ENCODE data around the gene DUSP22. TPM values are rescaled to one million over a fixed set of nuclear protein-coding genes. Genes with fewer than 3 reads are reported as not detected.

The DUSP22 gene
- total and polyA plus RNA-seq, 2 of the 8 experiments (the other 6 are each of a cell fraction or from before 2014, with no cell fraction given) = 15.5 to 32.4 TPM

GRCh38 chr6:306641-307061, 14.4 kb downstream of the DUSP22 start:
- 94% methylated on average over 8 of the region's 8 CpGs; no CpG with 5 or more reads in 1 of the 2 experiments for WGBS, 2 experiments (ENCODE audit: extremely low coverage in 1 of 2, insufficient coverage in 1 of 2, insufficient read length in 1 of 2, insufficient replicate concordance in 2 of 2, low coverage in 1 of 2, low lambda C conversion rate in 2 of 2, missing lambda C conversion rate in 1 of 2)
- CTCF ChIA-PET (ENCODE audit: partially characterized antibody) = interaction anchor here (1.0 to 1.5 kb wide), 4 partner anchors 11 to 26 kb away, joined by 3 to 4 read pairs (median 4); no protein-coding TSS in a partner anchor
- POLR2A ChIA-PET (ENCODE audit: partially characterized antibody) = no interaction called here

More at GRCh38 chr6:306641-307061, 14.4 kb downstream of the DUSP22 start:
- no peaks in the 10 kb centered on the region for H4K20me1 ChIP-seq (replicated peaks in 1 of 2; ENCODE audit: control insufficient read depth in 1 of 2, insufficient read depth in 2 of 2, low read length in 2 of 2)
- H3K79me2 ChIP-seq (ENCODE audit: control insufficient read depth in 1 of 2, insufficient read depth in 2 of 2, low read length in 2 of 2) = no peaks in the 10 kb centered on the region
- no peak overlapping the region for H3K18ac ChIP-seq (ENCODE audit: extremely low read depth, low read length)
- H4K8ac ChIP-seq (ENCODE audit: extremely low read depth, insufficient read depth, low read length) = no peak overlapping the region
- H4K91ac ChIP-seq (replicated peaks; ENCODE audit: insufficient read length, low read length) = no peak overlapping the region
- H3K36me3 ChIP-seq (ENCODE audit: control insufficient read depth in 2 of 4, insufficient read depth in 4 of 4, low read length in 3 of 4) = no peaks in the 10 kb centered on the region; a peak in 1 of 8 replicates
- no peak overlapping the region for H3K4me3 ChIP-seq (ENCODE audit: extremely low read depth in 1 of 4, insufficient read depth in 2 of 4, low read depth in 3 of 4, low read length in 4 of 4)
- no peak overlapping the region for H2AK5ac ChIP-seq (ENCODE audit: low read depth, low read length)
- no peak overlapping the region for H3K56ac ChIP-seq (replicated peaks; ENCODE audit: insufficient read length, low read depth, low read length)
- no peak overlapping the region for H2BK20ac ChIP-seq (ENCODE audit: low read length)
- H2BK120ac ChIP-seq (replicated peaks; ENCODE audit: low read depth, low read length) = no peak overlapping the region
- DNase-seq (ENCODE audit: low read depth in 1 of 2, low spot score in 2 of 2) = no peak
- H3K4me2 ChIP-seq (ENCODE audit: insufficient read depth in 1 of 2, low read depth in 2 of 2, low read length in 2 of 2) = no peak overlapping the region
- no peak overlapping the region for H3K27ac ChIP-seq (ENCODE audit: low read depth, low read length)
- H2AFZ ChIP-seq (ENCODE audit: low read length) = no peak overlapping the region
- no peak overlapping the region for H3K14ac ChIP-seq (ENCODE audit: insufficient read length)
- H3K23ac ChIP-seq (ENCODE audit: insufficient read length) = no peak overlapping the region
- no peak overlapping the region for H3K4ac ChIP-seq (replicated peaks; ENCODE audit: insufficient read length, low read depth, low read length)
- H3K4me1 ChIP-seq (replicated peaks in 1 of 4; ENCODE audit: control insufficient read depth in 3 of 4, insufficient read depth in 4 of 4, low read length in 3 of 4) = peaks cover 0 to 3% (median 0%) of the 10 kb centered on the region in 4 experiments; a peak in 3 of 7 replicates
- H2BK12ac ChIP-seq (ENCODE audit: low read depth, low read length) = no peak overlapping the region
- no peak overlapping the region for H2BK5ac ChIP-seq (ENCODE audit: low read depth, low read length)
- H3K9ac ChIP-seq (replicated peaks in 1 of 4; ENCODE audit: extremely low read depth in 1 of 4, low read depth in 3 of 4, low read length in 3 of 4) = no peak overlapping the region
- H3K9me3 ChIP-seq (ENCODE audit: insufficient read depth in 2 of 2, low read depth in 1 of 2, low read length in 1 of 2) = peaks cover 49 to 80% of the 10 kb centered on the region in 2 experiments
- no peak overlapping the region for H2BK15ac ChIP-seq (ENCODE audit: low read length)
- 0 out of 2 replicates have a peak, but pooled peaks cover 3% of the 10 kb centered on the region for H3K79me1 ChIP-seq (ENCODE audit: low read depth, low read length)
- FAIRE-seq = no peak
- no peak for TF ChIP-seq CREB1 (IDR thresholded peaks at IDR 0.05)
- TF ChIP-seq BRCA1 (IDR thresholded peaks at IDR 0.05; ENCODE audit: low read depth, low read length) = no peak
- no peak for TF ChIP-seq RFX5 (IDR thresholded peaks at IDR 0.05; ENCODE audit: borderline replicate concordance, low read depth, low read length)
- TF ChIP-seq NRF1 (IDR thresholded peaks at IDR 0.05; ENCODE audit: low read depth, low read length) = no peak
- TF ChIP-seq SAP30 (IDR thresholded peaks at IDR 0.05; ENCODE audit: insufficient read depth, insufficient replicate concordance, low read length) = no peak
- no peak for TF ChIP-seq TAF7 (optimal IDR thresholded peaks at IDR 0.05; ENCODE audit: borderline replicate concordance, low read depth, low read length)
- no peak overlapping the region for H4K5ac ChIP-seq (ENCODE audit: insufficient read length, low read depth, low read length)
- no peaks in the 10 kb centered on the region; a peak in 2 of 7 replicates for H3K27me3 ChIP-seq (replicated peaks in 1 of 4; ENCODE audit: control insufficient read depth in 3 of 4, extremely low read depth in 1 of 4, insufficient read depth in 3 of 4, low read length in 3 of 4)
- H3K23me2 ChIP-seq (ENCODE audit: low read depth, low read length) = no peaks in the 10 kb centered on the region; the same call in 1 of the 2 replicates
